Activated T-helper 1 cell treated with anti-CD3 and anti-CD28 coated beads, Interleukin-2, amount 50 U/mL, for 16 hours (primary cell): Measurements from ENCODE around the gene MIPOL1.
"Not testable (repeated sequence)": the region's sequence is repeated elsewhere in the genome, so short reads cannot be mapped to it uniquely, and the experiment has no call there.

Source experiments
- DNase-seq, 2 donors: peaks; one replicate each; pipeline ENCODE4 v3.0.0-alpha.2; 2020; ENCODE audit warnings: low read depth in 1 of 2, low spot score in 1 of 2

Gene MIPOL1

GRCh38 chr14:37197421-37198272 is at the start of gene MIPOL1:
Gene MIPOL1 (plus strand): TSS chr14:37197937. CDS start chr14:37247889, 49,952 bp downstream.
- no peak for DNase-seq

- DNase-seq: no peak
These were observed 47.3 kb upstream of the MIPOL1 start for GRCh38 chr14:37150414-37150813.

GRCh38 chr14:37153005-37153404 is 44.7 kb upstream of the MIPOL1 start:
- no peak for DNase-seq

- no peak for DNase-seq
These were observed 44.3 kb upstream of the MIPOL1 start for GRCh38 chr14:37153483-37153882.

GRCh38 chr14:37157987-37158386 is 39.8 kb upstream of the MIPOL1 start:
- no peak for DNase-seq

- DNase-seq: not testable (repeated sequence)
These were observed 35.4 kb upstream of the MIPOL1 start for GRCh38 chr14:37162307-37162706.

GRCh38 chr14:37165794-37166193 is 31.9 kb upstream of the MIPOL1 start:
- DNase-seq: no peak

GRCh38 chr14:37167151-37168047 is 30.3 kb upstream of the MIPOL1 start:
- no peak for DNase-seq

- DNase-seq: no peak
These were observed 29.0 kb upstream of the MIPOL1 start for GRCh38 chr14:37168721-37169120.

- no peak for DNase-seq
These were observed 27.5 kb upstream of the MIPOL1 start for GRCh38 chr14:37170237-37170636.

- no peak for DNase-seq
These were observed 26.7 kb upstream of the MIPOL1 start for GRCh38 chr14:37170993-37171392.

- DNase-seq: no peak
These were observed 26.1 kb upstream of the MIPOL1 start for GRCh38 chr14:37171678-37172023.

GRCh38 chr14:37172024-37172869 is 25.5 kb upstream of the MIPOL1 start, which contains the start of gene SLC25A21:
Gene SLC25A21 (minus strand): TSS chr14:37172606.
- DNase-seq: no peak

GRCh38 chr14:37172936-37173614 is 24.7 kb upstream of the MIPOL1 start:
- DNase-seq: no peak

GRCh38 chr14:37179896-37180502 is 17.7 kb upstream of the MIPOL1 start:
- DNase-seq: no peak

GRCh38 chr14:37180886-37181285 is 16.9 kb upstream of the MIPOL1 start:
- DNase-seq: not testable (repeated sequence)

- DNase-seq: no peak
These were observed 16.3 kb upstream of the MIPOL1 start for GRCh38 chr14:37181441-37181840.

GRCh38 chr14:37184520-37184919 is 13.2 kb upstream of the MIPOL1 start:
- DNase-seq: not testable (repeated sequence)

- DNase-seq: no peak
These were observed 12.1 kb upstream of the MIPOL1 start for GRCh38 chr14:37185670-37186069.

- no peak for DNase-seq
These were observed 10.9 kb upstream of the MIPOL1 start for GRCh38 chr14:37186865-37187264.
